ENCODE results near the gene HIF1A.

- TF ChIP-seq CTCF (IDR thresholded peaks at IDR 0.05) (no peak), ZFX (IDR thresholded peaks at IDR 0.05; ENCODE audit: borderline replicate concordance) (no peak)
Observed at GRCh38 chr14:61695695-61696527, 598 bp downstream of the HIF1A start.

Data from 22Rv1 (cell line).